OCI-LY3 (cell line): ENCODE results near the gene SERGEF.

ENCODE experiments used
- H2AFZ ChIP-seq: fragments of 200-600, 300-600 bp; shearing (Covaris generic); 2 replicates; pipeline ENCODE4 v1.6.0; 2014; ENCODE audit warnings: antibody characterized with exemption, low read depth, low read length
- H3K27ac ChIP-seq: fragments of 200-600, 300-600 bp; sonication (generic); 2 replicates; pipeline ENCODE4 v1.5.1; 2014; ENCODE audit warnings: mild to moderate bottlenecking, low read length, moderate library complexity, mixed read lengths
- H3K27me3 ChIP-seq: fragments of 200-600, 300-600 bp; sonication (generic); 2 replicates; pipeline ENCODE4 v1.6.1; 2014; ENCODE audit warnings: low read depth, low read length, mixed read lengths
- H3K36me3 ChIP-seq: fragments of 200-600, 300-600 bp; sonication (generic); replicated peaks from 2 replicates; pipeline ENCODE3; 2014; ENCODE audit warnings: low read depth, low read length, mixed read lengths
- H3K4me1 ChIP-seq: fragments of 300-600, 200-600 bp; sonication (generic); 2 replicates; pipeline ENCODE4 v1.6.1; 2014; ENCODE audit warnings: low read length, mixed read lengths
- H3K4me2 ChIP-seq: fragments of 200-600, 300-600 bp; sonication (generic); 2 replicates; pipeline ENCODE4 v1.6.1; 2014; ENCODE audit warnings: low read length, mixed read lengths
- H3K4me3 ChIP-seq: fragments of 300-600, 200-600 bp; sonication (generic); 2 replicates; pipeline ENCODE4 v1.5.1; 2014; ENCODE audit warnings: antibody characterized with exemption, mild to moderate bottlenecking, low read length, moderate library complexity
- H3K79me2 ChIP-seq: fragments of 300-600, 200-600 bp; shearing (Covaris generic); 2 replicates; pipeline ENCODE4 v1.6.1; 2014; ENCODE audit warnings: mild to moderate bottlenecking, low read length, mixed read lengths
- H3K9ac ChIP-seq: fragments of 300-600, 200-600 bp; shearing (Covaris generic); 2 replicates; pipeline ENCODE4 v1.6.0; 2014; ENCODE audit warnings: mild to moderate bottlenecking, low read length, moderate library complexity
- H3K9me3 ChIP-seq: fragments of 200-600, 300-600 bp; shearing (Covaris generic); 2 replicates; pipeline ENCODE4 v1.6.1; 2014; ENCODE audit warnings: low read length, mixed read lengths; ENCODE audit not compliant: insufficient read depth
- H4K20me1 ChIP-seq: fragments of 200-600, 300-600 bp; sonication (generic); 2 replicates; pipeline ENCODE4 v1.6.1; 2016; ENCODE audit warnings: low read length, mixed read lengths; ENCODE audit not compliant: insufficient read depth
- CTCF ChIP-seq: fragments of 200-600, 300-600 bp; sonication (generic); IDR thresholded peaks from 2 replicates; pipeline ENCODE4 v1.5.1; 2014; ENCODE audit warnings: antibody characterized with exemption, low read length, low read depth
- EZH2phosphoT487 ChIP-seq: fragments of 200-600 bp; shearing (Covaris generic); IDR thresholded peaks from 2 replicates; pipeline ENCODE4 v1.6.1; 2018; ENCODE audit warnings: antibody characterized with exemption, mixed run types, low read depth

The SERGEF gene

GRCh38 chr11:17960091-17960490 is 52.8 kb downstream of the SERGEF start:
- Histone ChIP-seq H3K4me3 (no peak overlapping the region), H2AFZ (no peak overlapping the region), H3K27me3 (no peaks in the 10 kb centered on the region), H3K9ac (no peak overlapping the region), H3K79me2 (no peaks in the 10 kb centered on the region), H3K4me1 (no peaks in the 10 kb centered on the region), H3K4me2 (no peak overlapping the region), H4K20me1 (no peaks in the 10 kb centered on the region), H3K27ac (no peak overlapping the region), H3K9me3 (no peaks in the 10 kb centered on the region), H3K36me3 (peaks cover 9% of the 10 kb centered on the region)
- TF ChIP-seq EZH2phosphoT487: no peak
- TF ChIP-seq CTCF: no peak

GRCh38 chr11:17958446-17958845 is 54.4 kb downstream of the SERGEF start:
- H3K36me3 ChIP-seq: peaks cover 9% of the 10 kb centered on the region
- H4K20me1 ChIP-seq: no peaks in the 10 kb centered on the region
- H3K4me3 ChIP-seq: no peak overlapping the region
- no peak overlapping the region for H3K27ac ChIP-seq
- H3K9me3 ChIP-seq: no peaks in the 10 kb centered on the region
- H3K9ac ChIP-seq: no peak overlapping the region
- H2AFZ ChIP-seq: no peak overlapping the region
- no peaks in the 10 kb centered on the region for H3K27me3 ChIP-seq
- TF ChIP-seq EZH2phosphoT487 (no peak), CTCF (no peak)
- H3K4me2 ChIP-seq: no peak overlapping the region
- no peaks in the 10 kb centered on the region for H3K4me1 ChIP-seq
- no peaks in the 10 kb centered on the region for H3K79me2 ChIP-seq

GRCh38 chr11:17954395-17955252 is 58.2 kb downstream of the SERGEF start:
- Histone ChIP-seq H3K79me2 (no peaks in the 10 kb centered on the region), H3K4me1 (no peaks in the 10 kb centered on the region), H3K27ac (no peak overlapping the region), H2AFZ (no peak overlapping the region), H3K4me3 (no peak overlapping the region), H3K36me3 (peaks cover 4% of the 10 kb centered on the region), H3K9ac (no peak overlapping the region), H3K4me2 (no peak overlapping the region), H4K20me1 (no peaks in the 10 kb centered on the region), H3K27me3 (no peaks in the 10 kb centered on the region), H3K9me3 (no peaks in the 10 kb centered on the region)
- TF ChIP-seq EZH2phosphoT487: no peak
- TF ChIP-seq CTCF: no peak

- no peaks in the 10 kb centered on the region for H3K27me3 ChIP-seq
- no peaks in the 10 kb centered on the region for H3K9me3 ChIP-seq
- no peaks in the 10 kb centered on the region for H4K20me1 ChIP-seq
- H3K4me2 ChIP-seq: no peak overlapping the region
- no peak overlapping the region for H3K9ac ChIP-seq
- H3K4me3 ChIP-seq: no peak overlapping the region
- H3K27ac ChIP-seq: no peak overlapping the region
- H3K4me1 ChIP-seq: no peaks in the 10 kb centered on the region
- no peak for TF ChIP-seq CTCF
- no peak for TF ChIP-seq EZH2phosphoT487
- no peaks in the 10 kb centered on the region for H3K36me3 ChIP-seq
- H3K79me2 ChIP-seq: no peaks in the 10 kb centered on the region
- H2AFZ ChIP-seq: no peak overlapping the region
These were observed 60.4 kb downstream of the SERGEF start for GRCh38 chr11:17952487-17952886.
